IPS-18c (cell line): ENCODE data around the gene CSPG5.

ENCODE experiments used
- H3K4me3 ChIP-seq: 2 replicates; pipeline ENCODE4 v1.7.0; 2013; ENCODE audit warnings: low read depth, mild to moderate bottlenecking, low read length, moderate library complexity; ENCODE audit not compliant: insufficient read depth
- H3K9me3 ChIP-seq: one replicate; pipeline ENCODE4 v1.6.1; 2013; ENCODE audit warnings: mild to moderate bottlenecking, low read length, moderate library complexity; ENCODE audit not compliant: control insufficient read depth, insufficient read depth

The CSPG5 gene

DNA sequence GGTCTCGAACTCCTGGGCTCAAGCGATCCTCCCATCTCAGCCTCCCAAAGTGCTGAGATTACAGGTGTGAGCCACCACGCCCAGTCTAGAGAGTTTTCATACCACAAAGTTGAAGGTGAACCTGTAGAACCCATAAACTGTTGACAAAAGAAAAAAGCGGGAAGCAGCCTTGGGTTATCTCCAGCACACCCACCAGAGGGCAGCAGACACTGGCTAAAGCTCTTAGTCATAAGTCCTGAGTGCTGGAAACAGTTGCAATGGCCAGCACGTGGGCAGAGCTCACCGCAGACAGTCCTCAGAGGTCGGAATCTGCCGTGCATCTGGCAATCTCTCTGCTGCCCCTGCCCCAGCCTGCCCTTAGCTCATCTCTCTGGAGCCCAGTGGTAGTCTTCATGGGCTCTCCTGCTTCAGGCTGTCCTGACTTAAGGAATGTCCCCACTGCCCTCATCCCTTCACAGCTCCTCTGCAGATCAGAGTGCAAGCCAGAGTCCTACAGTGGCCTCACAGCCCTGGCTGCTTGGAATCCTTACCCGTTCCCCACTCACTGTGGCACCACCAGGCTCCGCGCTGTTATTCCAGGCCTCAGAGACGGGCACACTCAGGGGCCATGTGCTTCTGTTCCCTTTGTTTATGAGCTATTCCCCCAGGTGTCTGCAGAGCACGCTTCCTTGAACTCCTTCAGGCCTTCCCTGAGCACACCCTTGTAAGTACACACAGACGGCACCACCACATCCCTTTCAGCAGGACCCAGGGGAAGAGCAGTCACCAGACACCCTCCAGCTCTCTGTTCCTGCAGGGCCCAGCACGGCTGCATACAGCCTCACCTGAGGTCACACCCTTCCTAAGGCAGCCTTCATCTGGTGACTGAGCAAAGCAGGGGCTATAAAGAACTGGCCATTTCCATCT, 56.3 kb downstream of the CSPG5 start:
- Histone ChIP-seq H3K4me3 (no peak overlapping the region), H3K9me3 (no peaks in the 10 kb centered on the region)

DNA sequence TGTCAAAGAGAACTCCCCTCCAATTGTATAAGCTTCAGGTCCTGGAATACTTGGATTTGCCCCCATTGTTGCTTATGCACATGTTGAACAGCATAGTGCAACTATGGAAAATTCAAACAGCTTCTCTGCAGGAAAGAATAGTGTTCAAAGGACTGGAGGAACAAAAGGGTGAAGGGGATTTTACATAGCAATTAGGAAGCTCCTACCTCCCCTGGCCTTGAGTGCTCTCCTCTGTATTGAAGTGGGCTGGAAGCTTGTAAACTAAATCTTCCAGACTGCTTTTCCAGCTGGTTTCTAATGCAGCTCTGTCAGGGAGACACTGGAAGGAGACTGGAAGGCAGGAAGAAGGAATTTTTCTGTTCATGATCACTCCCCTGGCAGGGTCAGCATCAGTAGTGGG, 57.9 kb downstream of the CSPG5 start:
- Histone ChIP-seq H3K4me3 (no peak overlapping the region), H3K9me3 (no peaks in the 10 kb centered on the region)

DNA sequence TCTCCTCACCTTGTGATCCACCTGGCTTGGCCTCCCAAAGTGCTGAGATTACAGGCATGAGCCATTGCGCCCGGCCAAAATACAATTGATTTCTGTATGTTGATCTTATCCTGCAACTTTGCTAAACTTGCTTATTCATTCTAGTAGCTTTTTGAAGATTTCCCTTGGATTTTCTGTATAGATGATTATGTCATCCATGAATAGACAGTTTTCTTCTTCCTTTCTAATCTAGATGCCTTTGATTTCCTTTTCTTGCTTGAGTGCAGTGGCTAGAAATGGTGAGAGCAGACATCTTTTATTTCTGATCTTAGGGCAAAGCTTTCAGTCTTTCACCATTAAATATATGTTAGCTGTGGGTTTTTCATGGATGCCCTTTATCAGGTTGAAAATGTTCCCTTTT, 60.7 kb downstream of the CSPG5 start:
- Histone ChIP-seq H3K9me3 (no peaks in the 10 kb centered on the region), H3K4me3 (no peak overlapping the region)

DNA sequence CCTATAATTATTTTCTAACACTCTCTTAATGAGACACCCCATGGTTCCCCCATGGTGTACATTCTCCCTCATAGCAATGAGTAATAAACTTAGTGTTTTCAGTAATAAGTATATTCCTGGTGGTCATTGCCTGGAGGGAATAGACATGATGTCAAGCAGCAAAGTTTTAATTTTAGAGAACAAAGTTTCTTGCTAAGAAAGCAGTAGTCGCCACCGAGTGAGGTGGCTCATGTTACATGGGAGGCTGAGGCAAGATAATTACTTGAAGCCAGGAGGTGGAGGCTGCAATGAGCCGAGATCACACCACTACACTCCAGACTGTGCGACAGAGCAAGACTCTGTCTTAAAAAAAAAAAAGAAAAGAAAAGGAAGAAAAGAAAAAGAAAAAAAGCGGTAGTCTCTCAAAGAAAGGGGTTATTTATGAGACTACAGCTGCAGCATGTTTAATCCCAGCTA, 62.8 kb downstream of the CSPG5 start:
- H3K4me3 ChIP-seq: no peak overlapping the region
- H3K9me3 ChIP-seq: no peaks in the 10 kb centered on the region

DNA sequence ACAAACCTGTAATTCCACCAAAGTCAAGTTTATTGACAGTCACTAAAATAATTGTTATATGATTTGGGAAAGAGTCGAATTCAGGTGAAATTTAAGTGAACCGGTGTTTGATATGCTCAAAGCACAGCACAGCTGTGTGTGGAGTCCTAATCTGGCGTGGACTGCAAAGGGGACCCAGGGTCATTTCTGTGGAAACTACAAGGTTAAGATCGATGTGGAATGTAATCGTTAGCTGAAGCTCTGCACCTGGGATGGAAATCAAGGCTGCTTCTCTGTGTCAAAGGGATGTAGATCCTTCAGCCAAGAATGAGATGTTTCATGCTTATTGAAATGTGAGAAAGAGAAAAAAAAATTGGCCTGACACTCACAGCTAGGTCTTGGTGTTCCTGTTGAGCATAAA, 63.6 kb downstream of the CSPG5 start:
- Histone ChIP-seq H3K9me3 (no peaks in the 10 kb centered on the region), H3K4me3 (no peak overlapping the region)

DNA sequence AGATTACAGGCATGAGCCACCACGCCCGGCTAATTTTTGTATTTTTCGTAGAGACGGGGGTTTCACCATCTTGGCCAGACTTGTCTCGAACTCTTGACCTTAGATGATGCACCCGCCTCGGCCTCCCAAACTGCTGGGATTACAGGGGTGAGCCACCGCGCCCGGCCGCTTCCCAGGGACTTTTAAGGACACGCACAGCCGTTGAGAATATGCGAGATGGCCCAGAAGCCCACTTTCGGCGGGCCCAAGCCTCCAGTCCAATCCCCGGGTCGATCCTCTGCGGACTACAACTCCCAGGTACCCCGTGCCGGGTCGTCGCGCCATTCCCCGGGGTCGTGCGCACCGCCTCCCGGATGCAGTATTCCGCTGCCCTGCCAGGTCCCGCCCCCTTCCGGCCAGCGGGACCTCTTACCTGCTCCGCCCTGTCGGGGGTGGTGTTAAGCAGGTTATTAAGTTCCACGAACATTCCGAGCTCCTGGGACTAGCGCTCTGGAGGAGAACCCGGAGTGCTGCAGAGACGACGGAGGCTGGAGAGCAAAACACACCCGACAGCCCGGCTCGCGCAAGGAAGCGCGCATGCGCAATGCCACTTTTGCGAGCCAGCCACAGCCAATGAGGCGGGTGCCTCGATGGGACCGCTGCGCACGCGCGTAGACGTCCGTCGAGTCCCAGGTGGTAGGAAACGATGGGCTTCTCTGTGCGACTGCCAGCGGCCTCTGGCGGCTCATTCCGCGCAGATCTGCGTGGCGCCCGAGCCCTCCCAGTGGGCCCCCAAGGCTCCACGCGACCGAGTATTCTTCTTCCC, 65.3 kb downstream of the CSPG5 start, which contains the start of gene ELP6:
Gene ELP6 (minus strand): TSS at position 588 of the 805 bp plus-strand sequence. CDS start 122 bp downstream, at position 466.
- Histone ChIP-seq H3K4me3 (peak within 1 kb of the TSS; percentile 97), H3K9me3 (no peaks in the 10 kb centered on the region)

DNA sequence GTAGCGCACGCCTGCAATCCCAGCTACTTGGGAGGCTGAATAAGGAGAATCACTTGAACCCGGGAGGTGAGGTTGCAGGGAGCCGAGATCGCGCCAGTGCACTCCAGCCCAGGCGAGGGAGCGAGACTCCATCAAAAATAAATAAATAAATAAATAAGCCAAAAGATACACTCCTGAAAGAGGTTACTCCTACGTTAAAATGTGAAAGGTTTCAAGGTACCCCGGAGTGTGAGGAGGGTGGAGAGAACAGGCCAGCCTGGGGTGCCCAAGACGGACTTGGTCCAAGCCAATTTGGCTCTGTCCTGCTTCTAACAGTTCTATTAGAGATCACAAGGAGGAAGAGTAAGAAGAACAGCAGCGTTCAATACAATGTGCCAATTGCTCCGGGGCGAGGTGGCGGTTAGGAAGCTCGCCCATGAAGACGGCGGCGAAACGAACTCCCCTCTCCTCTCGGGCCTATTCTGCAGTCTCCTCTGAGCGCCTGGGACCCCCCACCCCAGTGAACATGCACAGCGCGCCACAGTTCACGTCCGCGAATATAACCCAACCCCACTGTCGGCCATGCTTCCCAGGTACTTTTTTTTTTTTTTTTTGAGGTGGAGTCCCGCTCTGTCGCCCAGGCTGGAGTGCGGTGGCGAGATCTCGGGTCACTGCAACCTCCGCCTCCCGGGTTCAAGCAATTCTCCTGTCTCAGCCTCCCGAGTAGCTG, 66.1 kb downstream of the CSPG5 start:
- H3K4me3 ChIP-seq: peak overlapping the region; percentile 97
- H3K9me3 ChIP-seq: no peaks in the 10 kb centered on the region
